ENCODE results near the gene CCM2.

DNA sequence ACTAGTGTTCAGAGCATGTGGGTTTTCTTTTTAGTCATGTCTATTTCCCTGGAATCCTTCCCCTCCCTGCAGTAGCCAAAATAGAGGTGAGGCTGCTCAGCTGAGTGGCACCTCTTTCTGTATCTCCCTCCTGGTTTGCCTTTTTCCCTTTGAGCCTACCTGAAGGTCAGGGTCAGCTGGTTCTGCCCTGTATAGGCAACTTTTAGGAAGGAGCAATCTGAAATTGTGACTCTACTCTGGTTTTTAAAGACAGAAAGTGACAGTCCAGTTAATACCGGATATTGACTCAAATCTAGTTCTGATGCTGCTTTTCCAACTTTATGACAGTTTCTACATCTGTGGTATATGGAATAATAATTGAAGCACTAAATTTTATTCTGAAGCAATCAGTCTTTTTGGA is 26.0 kb downstream of the CCM2 start:
- no peak for TF ChIP-seq CTCF (IDR thresholded peaks at IDR 0.05)
- TF ChIP-seq POLR2A (IDR thresholded peaks at IDR 0.05), result no peak
- no peak for TF ChIP-seq POLR2AphosphoS5 (IDR thresholded peaks at IDR 0.05)
